LHCN-M2 (cell line): ENCODE results near the gene FRRS1L. TPM values are rescaled to one million over a fixed set of nuclear protein-coding genes. Genes with fewer than 3 reads are reported as not detected.
A peak's percentile ranks its signal among the peaks of the same experiment; 100 is the strongest.

Experiments
- DNase-seq: peaks from one replicate; pipeline ENCODE4 v3.0.0-alpha.2; 2012; ENCODE audit warnings: low read depth
- total RNA-seq: library from RNA; depleted of rRNA; stranded (reverse); fragments of >200 nt; gene quantifications from 2 replicates; pipeline ENCODE4 v1.2.3, GENCODE V29; 2014

Gene FRRS1L
- total RNA-seq, 1 experiment from 2014 or later: under 0.01 TPM

DNA sequence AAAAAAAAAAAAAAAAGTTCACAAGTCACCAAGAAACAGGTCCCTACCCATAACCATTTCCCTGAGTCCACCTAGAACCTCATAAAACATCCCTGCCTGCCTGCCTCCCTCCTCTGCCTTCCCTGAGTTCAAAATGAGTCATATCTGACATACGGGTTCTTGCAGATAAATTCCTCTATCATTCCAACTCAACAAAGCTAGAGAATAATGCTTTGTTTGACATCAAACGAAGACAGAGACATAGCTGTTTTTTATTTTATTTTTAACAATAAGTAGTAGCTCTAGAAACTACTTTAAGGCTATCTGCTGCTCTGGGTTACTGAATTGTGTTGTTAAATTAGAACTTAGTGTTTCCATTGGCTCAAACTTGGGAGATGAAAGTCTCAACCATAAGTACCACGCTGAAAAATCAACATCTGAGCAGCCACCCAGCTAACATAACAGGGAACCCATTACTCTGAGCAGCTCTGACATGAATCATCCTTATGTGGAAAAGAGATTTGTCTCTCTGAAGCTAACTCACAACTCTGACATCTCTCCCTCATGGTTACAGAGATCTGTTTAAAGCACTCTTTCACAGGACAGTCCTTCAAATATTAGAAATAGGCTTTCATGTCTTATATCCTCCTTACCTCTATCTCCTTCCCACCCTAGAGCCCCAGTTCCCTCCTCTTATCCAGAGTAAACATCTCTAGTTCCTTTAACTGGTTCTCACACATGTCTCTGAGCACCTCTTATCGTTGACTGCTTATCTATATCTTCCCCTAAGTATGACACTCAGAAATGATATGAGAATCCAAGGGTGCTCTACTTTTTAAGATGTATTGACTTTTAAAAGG, 59.4 kb downstream of the FRRS1L start:
- DNase-seq: peak; percentile 80

DNA sequence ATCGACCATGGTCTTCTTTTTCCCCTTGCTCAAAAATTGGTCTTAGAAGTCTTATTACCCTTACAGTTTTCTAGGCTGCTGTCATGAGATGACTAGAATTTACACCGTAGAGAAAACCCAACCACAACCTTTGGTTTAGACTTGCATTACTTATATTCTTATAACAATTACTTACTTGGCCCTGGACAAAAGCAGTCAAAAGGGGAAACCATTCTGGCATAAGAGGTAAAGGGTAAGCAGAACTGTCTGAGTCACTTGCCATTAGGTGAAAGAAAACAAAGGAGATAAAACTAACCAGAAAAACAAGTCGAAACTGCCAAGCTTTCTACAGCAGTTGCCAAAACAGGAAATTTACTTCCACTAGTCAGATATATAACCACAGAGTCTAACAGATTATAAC, 65.2 kb downstream of the FRRS1L start:
- peak; percentile 76 for DNase-seq

DNA sequence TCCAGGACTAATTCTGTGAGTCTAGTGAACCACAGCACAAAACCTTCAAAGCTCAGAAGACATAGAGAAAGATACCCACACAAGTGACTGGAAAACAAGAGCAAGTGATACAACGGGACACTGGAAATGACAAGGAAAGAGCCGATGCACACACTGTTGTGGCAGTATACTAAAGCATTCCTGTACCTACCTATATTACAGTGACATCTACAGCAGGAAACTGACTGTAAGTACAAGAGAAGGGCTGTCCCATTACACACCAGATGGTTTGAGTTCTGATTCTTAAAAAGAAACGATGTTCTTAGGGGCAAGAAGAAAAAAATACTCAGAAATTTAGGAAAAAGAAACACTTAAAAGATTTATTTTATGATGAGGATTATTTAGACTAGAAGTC, 65.8 kb downstream of the FRRS1L start:
- DNase-seq: no peak

DNA sequence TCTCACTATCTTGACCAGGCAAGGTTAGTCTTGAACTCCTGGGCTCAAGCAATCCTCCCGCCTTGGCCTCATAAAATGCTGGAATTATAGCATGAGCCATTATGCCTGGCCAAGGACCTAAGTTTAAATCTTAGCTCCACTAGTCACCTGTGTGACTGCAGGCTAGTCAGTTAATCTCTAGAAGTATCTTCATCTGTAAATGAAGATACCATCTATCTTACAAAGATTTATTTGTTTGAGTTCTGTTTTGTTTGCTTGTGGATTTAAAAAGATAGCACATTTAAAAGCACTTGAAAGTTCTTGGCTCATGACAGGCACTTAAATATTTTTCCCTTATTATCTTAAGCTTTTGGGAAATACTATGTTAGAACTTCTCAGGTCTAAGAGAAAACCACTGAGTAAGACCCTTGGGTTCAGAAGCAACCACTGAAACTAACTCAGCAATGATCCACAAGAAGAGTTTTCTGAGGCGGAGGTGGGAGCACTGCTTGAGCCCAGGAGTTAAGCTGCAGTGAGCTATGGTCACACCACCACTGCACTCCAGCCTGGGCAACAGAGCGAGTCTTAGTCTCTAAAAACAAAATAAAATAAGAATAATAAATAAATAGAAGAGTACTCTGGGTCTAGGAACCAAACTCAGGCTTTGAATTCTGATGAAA, 66.4 kb downstream of the FRRS1L start:
- DNase-seq: no peak

DNA sequence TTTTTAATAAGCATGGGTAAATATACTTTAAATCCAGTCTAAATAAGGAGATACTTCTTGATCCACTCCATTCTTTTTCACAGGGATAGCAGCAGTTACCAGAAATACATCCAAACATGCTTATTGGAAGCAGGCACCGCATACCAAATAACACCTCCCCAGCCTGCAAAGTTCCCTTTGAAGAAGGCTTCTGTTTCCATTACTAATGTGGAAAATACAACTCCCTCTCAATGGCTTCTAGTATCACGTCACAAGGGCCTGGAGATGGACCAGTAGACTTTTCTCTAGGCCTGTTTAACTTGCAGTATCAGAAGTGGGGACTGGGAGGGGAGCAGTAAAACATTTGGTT, 68.1 kb downstream of the FRRS1L start:
- no peak for DNase-seq

DNA sequence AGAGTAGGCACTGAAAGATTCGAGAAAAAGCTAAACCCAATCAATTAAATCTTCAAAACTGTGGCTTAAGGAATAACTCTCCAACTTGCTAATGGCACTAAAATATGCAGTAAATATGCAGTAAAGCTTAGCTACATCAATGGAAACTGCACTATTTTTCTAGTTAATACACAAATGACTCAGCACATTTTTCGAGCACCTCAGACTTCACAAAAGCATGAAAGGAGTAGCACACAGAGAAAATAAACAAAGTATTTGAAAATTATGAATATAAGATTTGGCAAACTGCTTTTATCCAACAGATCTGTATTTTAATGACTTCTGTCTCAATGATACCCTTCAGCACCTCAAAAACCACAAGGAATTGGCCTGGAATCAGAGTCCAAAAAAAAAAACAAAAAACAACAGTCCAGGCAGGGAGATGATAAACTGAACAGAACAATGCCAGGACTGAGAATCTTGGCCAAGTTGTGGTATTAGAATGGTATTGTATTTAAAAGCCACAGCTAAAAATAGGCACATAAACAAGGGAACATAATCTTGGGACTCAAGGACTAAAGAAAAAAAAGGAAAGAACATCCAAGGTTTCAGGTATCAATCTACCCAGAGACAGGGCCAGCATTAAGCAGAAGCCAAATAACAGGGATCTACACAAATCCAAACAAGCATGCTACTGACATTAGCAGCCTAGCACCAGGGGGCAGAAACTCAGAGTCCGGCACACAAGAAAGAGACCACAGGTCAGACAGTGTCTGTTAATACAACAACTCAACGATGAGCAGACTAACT, 68.7 kb downstream of the FRRS1L start:
- DNase-seq: peak; percentile 95

DNA sequence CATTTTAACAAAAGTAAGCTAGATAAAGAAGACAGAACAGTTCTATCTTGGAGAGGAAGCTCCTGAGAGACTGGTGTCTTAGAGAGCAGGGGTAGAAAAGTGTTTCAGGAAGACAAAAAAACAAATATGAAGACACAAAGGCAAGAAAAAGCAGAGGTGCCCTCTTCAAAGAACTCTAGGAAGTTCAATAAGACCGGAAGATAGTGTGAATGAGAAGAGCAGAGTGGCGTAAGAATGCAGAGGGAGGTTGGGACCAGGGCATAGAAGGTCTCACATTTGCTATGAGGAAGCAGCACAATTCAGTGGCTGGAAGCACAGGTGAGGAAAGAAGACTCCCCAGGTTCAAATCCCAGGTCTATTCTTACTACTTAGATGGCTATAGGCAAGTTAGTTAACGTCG, 69.9 kb downstream of the FRRS1L start:
- no peak for DNase-seq

DNA sequence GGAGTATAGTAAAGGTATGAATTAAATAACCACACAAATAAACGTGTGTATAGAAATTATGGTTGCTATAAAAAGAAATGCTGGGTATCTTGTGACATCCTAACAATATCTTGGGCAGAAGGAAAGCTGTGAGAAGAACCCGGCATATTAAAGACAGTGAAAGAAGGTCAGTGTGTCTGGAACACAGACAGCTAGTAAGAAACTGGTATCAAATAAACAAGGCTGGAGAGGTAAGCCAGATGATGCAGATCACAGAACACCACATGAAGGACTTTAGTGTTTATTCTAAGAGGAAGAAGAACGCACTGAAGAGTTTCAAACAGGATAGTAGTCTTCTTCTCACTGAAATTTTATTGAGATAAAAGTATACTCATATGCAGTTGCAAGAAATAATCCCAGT, 71.7 kb downstream of the FRRS1L start:
- DNase-seq: no peak

DNA sequence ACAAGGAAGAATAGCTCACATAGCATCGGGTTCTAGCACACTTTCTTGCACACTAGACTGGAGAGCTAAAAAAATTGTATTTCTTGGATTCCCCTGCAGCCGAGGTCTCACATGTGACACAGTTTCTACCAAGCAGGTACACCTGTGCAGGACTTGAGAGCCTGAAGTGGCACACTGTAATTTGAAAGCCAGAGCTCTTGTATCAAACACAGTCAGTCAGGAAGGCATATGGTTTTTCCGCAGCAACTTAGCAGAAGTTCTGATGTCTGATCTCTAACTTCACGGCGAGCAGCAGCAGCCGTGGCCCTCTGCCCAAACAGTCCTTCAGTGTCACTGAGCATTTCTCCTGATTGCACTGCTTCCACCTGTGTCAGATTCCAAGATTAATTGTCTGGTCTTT, 72.8 kb downstream of the FRRS1L start:
- DNase-seq: no peak

DNA sequence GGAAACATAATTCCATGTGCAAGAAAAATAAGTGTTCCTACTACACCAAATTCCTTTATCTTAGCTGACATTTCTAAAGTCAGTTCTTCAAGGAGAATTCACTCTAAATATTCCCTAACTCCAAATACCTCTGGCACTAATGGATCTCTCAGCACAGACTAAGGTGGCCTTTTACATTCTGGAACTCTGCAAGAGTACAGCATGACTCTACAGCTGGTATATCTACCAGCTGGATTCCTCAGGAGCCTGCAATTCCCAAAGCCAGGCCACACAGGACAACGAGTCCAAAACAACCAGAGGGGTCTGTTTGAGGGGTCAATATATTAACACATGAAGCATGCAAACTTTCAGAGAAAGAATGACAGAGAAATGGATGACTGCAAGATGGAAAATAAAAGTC, 74.5 kb downstream of the FRRS1L start:
- no peak for DNase-seq

DNA sequence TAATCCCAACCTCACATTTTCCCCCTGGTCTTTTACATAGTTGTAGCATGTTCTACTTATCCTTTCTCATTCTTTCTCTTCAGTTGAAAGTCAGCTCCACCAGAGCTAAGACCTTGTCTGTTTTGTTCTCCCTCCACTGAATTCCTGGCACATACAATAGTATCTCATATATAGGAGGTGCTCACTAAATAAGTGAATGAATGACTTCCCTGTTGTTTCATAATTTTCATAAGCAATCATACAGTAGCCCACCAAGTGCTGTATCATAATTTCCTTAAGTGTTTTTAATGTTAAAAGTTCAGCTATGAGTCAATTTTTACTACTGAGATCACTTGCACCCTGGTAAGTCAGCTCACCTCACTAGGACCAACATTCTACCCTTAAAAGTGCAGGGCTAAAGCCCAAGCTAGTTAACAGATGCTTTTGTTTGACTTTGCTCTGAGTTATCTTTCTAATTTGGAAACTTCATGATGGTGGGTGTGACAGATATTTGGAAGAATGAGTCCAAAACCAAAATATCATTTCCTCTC, 74.9 kb downstream of the FRRS1L start:
- no peak for DNase-seq

DNA sequence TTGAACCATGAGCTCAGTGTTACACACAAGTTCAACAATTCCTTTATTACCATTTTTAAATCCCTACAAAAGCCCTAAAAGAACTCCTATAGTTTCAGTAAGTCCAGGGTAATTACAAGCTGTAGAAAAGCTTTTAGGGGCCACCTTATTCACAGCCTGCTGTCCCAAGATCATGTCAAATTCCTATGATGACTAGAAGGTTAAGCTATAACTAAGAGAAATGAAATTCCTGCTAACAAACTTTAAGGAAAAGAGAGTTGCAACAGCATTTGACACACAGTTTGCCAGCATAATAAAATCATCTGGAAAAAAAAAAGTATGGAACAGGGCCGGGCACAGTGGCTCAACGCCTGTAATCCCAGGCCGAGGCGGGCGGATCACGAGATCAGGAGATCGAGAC, 78.8 kb downstream of the FRRS1L start:
- DNase-seq: peak; percentile 8

DNA sequence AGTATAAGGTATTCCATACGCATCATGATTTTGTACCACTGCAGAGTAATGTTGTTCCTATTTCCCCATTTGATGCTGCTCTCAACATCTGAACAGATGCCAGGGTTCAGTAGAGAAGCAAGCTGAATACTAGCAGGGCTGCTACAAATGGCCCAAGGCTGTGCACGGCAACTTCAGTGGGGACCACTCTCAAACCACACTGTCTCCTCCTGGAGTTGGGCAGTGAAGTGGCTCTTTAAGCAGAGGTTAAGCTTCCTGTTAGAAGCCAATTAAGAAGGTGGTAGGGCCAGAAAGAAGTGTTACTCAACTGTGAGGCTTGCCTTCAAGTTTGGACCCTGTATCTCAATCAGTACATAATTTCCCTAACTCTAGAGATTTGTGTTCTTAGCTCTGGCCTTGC, 79.3 kb downstream of the FRRS1L start:
- no peak for DNase-seq

DNA sequence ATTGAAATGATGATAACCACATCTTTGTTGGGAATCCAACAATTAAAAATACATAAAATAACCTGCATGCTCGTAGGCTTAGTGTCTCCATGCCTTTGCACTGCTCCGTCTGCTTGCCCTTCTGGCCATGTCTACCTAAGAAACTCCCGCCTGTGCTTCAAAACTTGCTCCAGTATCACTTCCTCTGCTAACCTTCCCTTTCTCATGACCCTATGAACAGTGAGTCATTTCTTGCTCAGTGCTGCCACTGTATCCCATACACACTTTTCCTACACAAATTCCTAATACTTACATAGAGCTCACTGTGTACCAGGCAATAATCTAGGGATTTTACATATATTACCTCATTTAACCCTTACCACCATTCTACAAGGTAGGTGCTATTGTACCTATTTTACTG, 80.8 kb downstream of the FRRS1L start:
- peak; percentile 30 for DNase-seq

DNA sequence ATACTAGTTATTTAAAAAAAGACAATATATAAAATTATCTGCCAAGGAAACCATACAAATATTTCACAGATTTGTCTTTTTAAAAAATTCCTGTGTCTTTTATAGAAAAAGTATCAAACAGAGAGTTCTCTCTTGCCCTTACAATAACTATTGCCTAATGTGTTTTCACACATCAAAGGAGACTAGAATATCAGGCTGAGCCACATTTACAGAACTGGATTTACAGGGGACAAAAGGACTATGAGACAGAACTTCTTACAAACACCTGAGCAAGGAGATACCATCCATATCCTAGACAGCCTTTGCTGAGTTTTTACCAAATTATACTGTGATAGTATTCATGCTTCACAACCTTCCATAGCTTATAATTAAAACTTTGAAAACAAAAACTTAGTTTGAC, 81.5 kb downstream of the FRRS1L start:
- DNase-seq: no peak

DNA sequence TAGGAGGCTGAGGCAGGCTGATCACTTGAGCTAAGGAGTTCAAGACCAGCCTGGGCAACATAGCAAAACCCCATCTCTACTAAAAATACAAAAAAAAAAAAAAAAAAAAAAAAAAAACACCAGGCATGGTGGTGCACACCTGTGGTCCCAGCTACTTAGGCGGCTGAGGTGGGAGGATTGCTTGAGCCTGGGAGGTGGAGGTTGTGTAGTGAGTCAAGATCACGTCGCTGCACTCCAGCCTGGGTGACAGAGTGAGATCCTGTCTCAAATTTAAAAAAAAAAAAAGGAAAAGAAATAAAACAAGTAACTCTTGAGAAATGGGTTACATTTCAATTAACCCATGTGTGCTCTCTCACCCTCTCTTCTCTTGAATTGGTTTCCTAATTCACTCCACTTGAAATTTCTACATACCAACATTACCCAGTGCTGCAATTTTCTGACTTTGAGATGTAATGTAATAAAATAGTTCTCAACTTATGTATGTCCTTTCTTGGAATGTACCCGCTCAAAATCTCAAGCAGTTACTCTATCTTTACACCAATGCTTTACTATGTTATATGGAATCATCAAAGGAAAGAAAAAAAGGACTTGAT, 83.1 kb downstream of the FRRS1L start:
- no peak for DNase-seq

DNA sequence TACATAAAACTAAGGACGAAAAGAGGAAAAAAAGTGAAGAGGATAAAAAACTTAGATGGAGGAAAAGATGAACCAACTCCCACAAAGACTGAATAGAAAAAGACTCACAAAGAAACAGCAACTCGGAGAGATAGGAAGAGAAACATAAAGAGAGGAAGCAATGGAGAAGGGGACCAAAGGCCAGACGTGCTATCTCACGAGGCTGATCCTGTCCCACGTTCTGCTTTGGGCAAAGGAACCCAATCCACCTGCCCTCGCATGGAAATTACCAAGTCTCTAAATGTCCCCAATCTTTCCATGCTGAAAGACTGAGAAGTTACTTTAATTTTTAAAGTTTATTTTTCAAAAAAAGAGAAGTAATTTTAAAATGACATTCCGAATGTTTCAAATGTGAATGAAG, 83.9 kb downstream of the FRRS1L start:
- DNase-seq: no peak

DNA sequence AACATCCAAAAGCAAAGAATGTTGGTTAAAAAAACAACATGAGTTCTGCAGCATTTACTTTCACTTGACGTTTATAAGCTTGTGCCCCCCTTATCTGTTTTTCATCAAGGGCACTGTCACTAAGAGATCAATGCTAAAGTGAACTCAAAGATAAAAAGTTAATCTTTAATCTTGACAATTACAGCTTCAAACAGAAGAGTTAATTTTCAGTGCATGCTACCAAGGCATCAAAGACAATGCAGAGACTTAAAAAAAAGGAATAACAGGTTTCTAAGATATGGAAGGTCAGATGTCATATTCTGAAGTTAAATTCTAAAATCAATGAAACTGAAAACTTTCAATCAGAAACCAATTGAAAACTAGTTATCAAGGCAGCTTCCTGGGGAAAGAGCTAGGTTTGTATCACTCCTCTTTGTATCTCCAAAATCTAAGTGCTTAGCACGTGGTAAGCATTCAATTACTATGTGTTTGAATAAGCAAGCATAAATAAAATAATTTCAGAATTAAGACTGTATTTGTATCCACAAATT, 84.9 kb downstream of the FRRS1L start:
- DNase-seq: no peak
